Left lobe of liver (tissue), 2 donors: ENCODE data around the gene SAG. TPM values are rescaled to one million over a fixed set of nuclear protein-coding genes. Genes with fewer than 3 reads are reported as not detected.
A peak's percentile ranks its signal among the peaks of the same experiment; 100 is the strongest.
"Not testable (repeated sequence)": the region's sequence is repeated elsewhere in the genome, so short reads cannot be mapped to it uniquely, and the experiment has no call there.

Experiments
- ATAC-seq: fragments of 200-7000 bp; cut with Tn5 transposase; one replicate; pipeline ENCODE4 v1.9.1; 2020; ENCODE audit warnings: mild to moderate bottlenecking, moderate library complexity
- DNase-seq: peaks from one replicate; pipeline ENCODE4 v3.0.0-alpha.2; 2020; ENCODE audit warnings: low spot score
- total RNA-seq: library from RNA; stranded (reverse); gene quantifications from one replicate; pipeline ENCODE4 v1.2.1, GENCODE V29; 2021
- donor health status: DM: no; HTN: no; CAD: no; lungs with moderate emphysema.
- donor health status: DM: no; HTN: yes; CAD: no.

The SAG gene
- total RNA-seq, 1 donor from 2014 or later, result not detected

- not testable (repeated sequence) for ATAC-seq, DNase-seq
Measured at GRCh38 chr2:233374776-233375175, 67.2 kb downstream of the SAG start.

DNA sequence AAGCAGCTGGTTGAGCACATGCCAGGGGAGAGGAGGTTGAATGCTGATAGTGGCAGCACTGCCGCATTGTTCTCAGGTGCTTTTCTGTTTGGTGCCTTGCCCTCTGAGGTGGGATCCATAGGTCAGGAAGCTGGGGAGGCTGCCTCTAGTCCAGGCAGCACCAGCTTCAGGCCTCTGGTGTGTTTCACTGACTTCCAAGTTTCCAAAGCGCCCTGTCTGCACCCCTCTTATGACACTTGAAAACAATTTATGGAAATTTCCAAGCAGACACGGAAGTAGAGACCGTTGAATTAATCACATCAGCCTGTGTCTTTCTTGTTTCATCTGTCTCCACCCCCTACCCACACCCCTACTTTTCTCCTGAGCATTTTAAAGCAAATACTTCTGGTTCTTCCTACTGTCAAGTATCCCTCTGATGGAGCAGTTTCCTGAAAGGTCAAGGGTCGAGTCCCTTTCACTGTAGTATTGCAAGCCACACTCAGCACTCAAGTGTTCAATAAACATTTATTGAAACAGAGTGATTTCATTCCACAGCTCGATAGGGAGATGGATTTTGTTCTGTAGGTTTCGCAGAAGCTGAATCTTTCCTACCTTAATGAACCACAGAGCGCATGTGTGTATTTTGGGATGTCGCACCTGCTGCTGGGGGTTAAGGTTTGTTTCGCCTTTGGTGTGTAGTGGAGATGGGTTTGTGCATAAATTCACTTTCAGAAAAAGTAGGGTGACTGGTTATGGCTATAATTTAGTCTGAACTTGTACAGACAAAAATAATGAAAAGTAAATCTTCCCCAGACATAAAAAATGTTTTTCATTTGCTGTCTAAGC, 68.1 kb downstream of the SAG start:
- DNase-seq, result no peak
- peak; percentile 62 for ATAC-seq

- ATAC-seq (no peak), DNase-seq (no peak)
Measured at GRCh38 chr2:233379034-233379433, 71.4 kb downstream of the SAG start.

- DNase-seq (no peak), ATAC-seq (no peak)
Measured at GRCh38 chr2:233379441-233379840, 71.8 kb downstream of the SAG start.

GRCh38 chr2:233380132-233380895, 72.7 kb downstream of the SAG start:
- DNase-seq (no peak), ATAC-seq (no peak)

DNA sequence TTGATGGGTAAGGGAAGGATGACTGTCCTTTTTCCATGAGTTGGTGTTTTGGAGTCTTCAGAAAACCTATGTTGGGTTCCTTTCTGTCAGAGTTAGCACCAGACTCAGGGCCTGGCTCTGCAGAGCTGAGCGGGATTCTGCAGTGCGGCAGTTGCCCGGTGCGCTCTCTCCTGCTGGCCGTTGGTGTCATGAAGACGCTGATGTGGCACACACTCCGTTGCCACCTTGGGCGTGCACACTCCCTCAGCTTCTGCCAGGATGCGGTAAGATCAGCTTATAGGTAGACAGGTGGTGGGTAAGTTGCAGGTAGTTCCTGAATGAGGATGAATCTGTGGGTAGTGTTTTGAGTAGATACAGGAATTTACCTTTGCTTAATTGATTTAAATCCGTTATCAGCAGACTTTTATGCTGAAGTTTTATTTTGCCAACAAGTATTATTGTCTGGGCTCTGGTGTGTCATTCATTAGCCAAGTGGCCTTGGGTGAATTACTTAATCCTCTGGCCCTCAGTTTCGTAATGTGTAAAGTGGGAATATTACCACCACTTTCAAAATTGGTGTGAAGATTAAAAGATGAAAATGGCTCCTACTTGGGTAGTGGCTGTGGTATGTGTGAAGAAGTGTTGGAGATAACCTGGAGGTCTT, 73.5 kb downstream of the SAG start:
- DNase-seq (no peak), ATAC-seq (peak; percentile 52)

GRCh38 chr2:233381638-233381995, 74.0 kb downstream of the SAG start:
- ATAC-seq (no peak), DNase-seq (no peak)

DNA sequence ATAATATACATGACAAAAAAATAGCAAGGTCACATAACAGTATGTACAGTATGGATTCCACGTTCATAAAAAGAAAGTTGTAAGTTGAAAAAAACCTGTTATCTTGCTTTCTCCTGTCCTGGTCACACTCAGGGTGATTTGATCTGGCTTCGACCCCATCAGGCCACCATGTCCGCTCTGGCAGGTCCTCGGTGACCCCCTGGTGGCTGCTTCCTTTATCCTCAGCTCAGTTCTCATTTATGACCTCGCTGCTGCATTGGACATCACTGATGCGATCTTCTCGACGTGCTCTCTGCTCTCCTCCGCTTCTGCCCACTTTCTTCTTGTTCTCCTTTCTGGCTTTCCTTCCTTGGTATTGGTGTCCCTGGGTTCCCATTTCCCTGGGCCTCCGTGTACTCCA, 76.4 kb downstream of the SAG start:
- DNase-seq, result peak; percentile 31
- no peak for ATAC-seq

GRCh38 chr2:233384811-233385488, 77.3 kb downstream of the SAG start:
- DNase-seq (peak; percentile 46), ATAC-seq (peak; percentile 13)

DNA sequence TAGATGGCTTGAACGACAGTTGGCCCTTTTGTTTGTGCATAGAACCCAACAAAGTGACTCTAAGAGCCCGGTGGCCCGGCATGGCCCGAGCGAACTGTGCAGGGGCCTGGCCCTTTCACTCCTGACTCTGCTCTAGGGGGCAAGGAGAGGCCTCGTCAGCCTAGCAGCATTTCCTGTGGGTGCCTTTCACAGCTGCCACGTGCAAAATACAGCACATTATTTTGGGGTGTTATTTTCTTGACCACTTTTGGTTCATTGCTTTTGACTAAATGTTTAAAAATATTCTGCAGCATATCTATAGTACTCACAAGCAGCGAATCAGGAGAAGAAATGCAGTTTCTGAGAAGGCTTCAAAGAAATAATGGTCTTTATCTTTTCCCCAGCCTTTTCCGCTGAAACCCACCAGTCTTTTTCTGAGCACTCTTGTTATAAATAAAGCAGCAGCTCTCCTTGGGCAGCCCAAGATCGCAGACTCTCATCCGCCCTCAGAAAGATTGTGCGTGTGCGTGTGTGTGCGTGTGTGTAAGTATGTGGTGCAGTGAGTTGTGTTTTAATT, 78.0 kb downstream of the SAG start:
- ATAC-seq, result no peak
- DNase-seq, result peak; percentile 40

GRCh38 chr2:233386382-233387041, 78.9 kb downstream of the SAG start:
- no peak for ATAC-seq
- DNase-seq, result peak; percentile 44

- ATAC-seq, result no peak
Measured at GRCh38 chr2:233387225-233387624, 79.6 kb downstream of the SAG start.

DNA sequence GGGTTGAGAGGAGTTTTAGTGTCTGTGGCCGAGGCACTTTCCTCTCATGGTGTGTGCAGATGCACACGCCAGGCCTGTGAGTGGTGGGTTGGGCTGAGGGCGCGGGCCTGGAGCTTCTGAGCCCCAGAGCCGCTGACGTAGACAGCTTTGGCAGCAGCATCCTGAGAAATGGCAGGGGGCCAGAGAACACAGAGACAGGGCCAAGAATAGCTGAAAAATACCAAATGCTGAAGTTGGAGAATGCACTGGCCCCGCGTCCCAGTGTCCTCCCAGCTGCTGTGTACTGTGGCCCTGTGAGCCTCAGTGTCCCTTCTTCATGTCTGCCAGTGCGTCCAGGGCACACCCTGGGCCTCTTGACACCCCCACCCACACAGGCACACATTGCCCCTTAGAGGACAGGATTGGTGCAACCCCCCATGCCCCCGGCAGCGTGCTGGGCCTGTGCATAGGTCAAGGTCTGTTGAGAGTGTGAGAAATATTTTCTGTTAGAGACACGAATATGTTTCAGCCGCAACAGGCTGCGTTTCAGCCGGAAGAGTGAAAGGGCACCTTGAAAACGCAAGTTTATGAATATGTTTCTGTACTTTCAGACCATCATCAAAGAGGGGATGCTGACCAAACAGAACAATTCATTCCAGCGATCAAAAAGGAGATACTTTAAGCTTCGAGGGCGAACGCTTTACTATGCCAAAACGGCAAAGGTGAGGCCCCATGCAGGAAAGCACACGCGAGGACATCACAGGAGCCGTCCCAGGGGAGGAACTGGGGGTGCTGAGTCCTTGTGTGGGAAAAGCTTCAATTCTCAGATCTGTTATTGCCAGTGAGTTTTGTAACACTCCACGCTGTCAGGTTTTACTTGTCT, 80.3 kb downstream of the SAG start:
- ATAC-seq, result peak; percentile 87
- DNase-seq, result peak; percentile 95

More at GRCh38 chr2:233387225-233387624, 79.6 kb downstream of the SAG start:
- DNase-seq, result no peak

- DNase-seq (no peak), ATAC-seq (no peak)
Measured at GRCh38 chr2:233389601-233390125, 82.0 kb downstream of the SAG start.

- ATAC-seq (no peak), DNase-seq (no peak)
Measured at GRCh38 chr2:233395687-233396086, 88.1 kb downstream of the SAG start.
